Measurements from ENCODE around the gene IFT43.
A peak's percentile ranks its signal among the peaks of the same experiment; 100 is the strongest.

Gene IFT43

DNA sequence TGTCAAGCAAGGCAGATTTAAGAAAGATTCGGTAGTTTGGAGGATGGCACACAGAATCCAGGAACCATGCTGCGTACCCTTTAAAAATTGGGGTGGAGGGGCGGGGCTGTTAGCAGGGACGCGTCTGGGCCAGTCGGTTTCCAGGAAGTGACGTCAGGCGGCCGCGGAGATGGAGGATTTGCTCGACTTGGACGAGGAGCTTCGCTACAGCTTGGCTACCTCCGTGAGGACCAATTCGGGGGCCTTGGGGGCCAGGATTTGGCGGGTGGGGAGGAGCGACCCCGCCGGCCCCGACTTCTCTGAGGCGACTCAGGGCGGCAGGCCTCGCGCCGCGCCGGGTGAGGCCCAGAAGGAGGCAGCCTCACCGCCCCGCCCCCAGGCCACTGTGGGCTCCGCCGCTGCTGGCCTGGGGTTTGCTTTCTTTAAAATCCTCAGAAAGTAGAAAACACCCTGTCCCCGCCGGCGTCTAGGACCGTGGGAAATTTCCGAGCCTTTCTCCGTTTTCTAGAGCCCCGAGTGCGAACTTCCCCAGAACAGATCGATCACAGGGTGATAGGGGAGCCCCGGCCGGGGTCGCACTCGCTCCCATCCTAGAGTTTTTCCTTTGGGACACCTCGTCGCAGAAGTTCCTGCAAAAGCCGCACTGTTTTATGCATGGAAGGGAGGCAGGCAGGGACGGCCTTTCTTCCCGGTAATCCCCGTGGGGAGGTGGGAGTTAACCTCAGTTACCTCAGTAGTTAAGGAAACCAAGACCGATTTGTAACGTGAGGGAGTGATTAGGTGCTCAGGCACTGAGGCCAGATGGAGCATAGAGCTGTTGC is at the start of gene IFT43:
TSS of gene IFT43 (plus strand) at position 146 of the 821 bp plus-strand sequence. CDS start at position 170, 24 bp downstream.
- peak within 1 kb of the TSS; percentile 87 for H3K27ac Mint-ChIP-seq (ENCODE audit: low read depth)

DNA sequence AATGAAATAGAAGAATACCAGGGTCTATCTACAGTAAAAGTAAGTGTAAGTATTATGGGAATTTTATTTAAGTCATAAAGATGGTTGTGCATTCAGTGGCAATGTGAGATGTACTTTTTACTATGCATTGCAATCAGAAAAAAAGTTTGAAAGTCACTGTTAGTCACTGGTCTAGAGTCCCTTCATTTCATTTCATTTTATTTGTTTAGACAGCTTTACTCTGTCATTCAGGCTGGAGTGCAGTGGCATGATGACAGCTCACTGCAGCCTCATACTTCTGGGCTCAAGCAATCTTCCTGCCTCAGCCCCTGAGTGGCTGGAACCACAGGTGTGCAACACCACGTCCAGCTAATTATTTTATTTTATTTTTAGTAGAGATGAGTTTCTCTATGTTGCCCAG is 46.4 kb upstream of the IFT43 start:
- H3K9me3 Mint-ChIP-seq: no peaks in the 10 kb centered on the region
- no peaks in the 10 kb centered on the region for H3K4me1 Mint-ChIP-seq
- no peak overlapping the region for H3K4me3 Mint-ChIP-seq
- peaks cover 2% of the 10 kb centered on the region for H3K36me3 Mint-ChIP-seq (ENCODE audit: insufficient read depth)
- DNase-seq (ENCODE audit: low spot score in 2 of 2): no peak
- no peaks in the 10 kb centered on the region for H3K27me3 Mint-ChIP-seq
- ATAC-seq (replicated peaks; ENCODE audit: extremely low read depth, poor library complexity, severe bottlenecking): no peak
- H3K27ac Mint-ChIP-seq (ENCODE audit: low read depth): no peak overlapping the region

More for the DNA sequence above, at the start of gene IFT43:
- Mint-ChIP-seq H3K27me3 (no peaks in the 10 kb centered on the region), H3K4me3 (peak within 1 kb of the TSS; percentile 89), H3K36me3 (ENCODE audit: insufficient read depth) (peaks cover 13% of the 10 kb centered on the region), H3K9me3 (no peaks in the 10 kb centered on the region), H3K4me1 (peaks cover 30% of the 10 kb centered on the region)
- ATAC-seq (replicated peaks; ENCODE audit: extremely low read depth, poor library complexity, severe bottlenecking) (peak; percentile 77), DNase-seq (ENCODE audit: low spot score in 2 of 2) (peak; percentile 84 to 88)

DNA sequence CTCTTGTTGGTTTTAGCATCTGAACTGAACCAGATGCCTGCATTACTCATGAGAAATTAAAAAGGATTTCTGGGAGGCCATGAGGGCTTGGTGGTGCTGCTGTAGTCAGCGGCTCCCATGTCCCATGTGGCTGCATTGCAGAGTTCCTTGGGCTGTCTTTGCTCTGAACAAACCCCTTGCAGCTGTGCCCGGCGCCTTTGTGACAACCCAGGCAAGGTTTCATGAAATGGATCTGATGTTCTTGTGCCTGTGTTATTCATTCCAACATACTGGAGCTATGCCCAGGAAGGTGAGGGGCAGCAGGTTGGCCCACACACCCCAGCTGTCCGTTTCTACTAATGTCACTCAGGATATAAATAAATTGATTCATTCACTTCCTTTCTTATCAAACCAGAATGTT is 44.5 kb upstream of the IFT43 start:
- H3K27ac Mint-ChIP-seq (ENCODE audit: low read depth): no peak overlapping the region

DNA sequence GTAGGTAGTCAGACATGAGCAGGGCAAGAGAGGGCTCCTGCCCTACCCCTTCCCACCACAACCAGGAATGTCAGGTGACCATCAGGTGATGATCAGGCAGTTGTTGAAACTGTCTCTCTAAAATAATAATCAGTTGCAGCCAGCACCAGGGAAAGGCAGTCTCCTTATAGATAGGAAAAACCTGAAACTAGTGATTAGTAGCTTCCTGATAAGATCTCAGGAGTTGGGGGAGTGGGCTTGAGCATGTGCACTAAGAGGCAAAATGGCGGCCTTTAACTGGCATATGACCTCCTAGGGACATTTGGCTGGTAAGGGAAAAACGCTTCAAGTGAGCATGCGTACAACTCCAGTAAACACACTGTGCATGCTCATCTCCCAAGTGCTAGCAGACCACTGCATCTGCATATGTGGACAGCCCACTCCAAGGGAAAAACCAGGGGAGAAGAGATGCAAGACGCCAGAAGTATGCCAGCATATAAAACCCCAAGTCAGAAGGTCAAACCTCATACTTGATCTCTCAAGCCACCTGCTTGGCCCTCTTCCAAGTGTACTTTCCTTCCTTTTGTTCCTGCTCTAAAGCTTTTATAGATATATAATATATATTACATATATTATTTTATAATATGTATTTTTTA is 40.8 kb upstream of the IFT43 start:
- Mint-ChIP-seq H3K9me3 (no peaks in the 10 kb centered on the region), H3K4me1 (no peaks in the 10 kb centered on the region), H3K36me3 (ENCODE audit: insufficient read depth) (no peaks in the 10 kb centered on the region), H3K27ac (ENCODE audit: low read depth) (no peak overlapping the region), H3K27me3 (no peaks in the 10 kb centered on the region), H3K4me3 (no peak overlapping the region)
- ATAC-seq (replicated peaks; ENCODE audit: extremely low read depth, poor library complexity, severe bottlenecking) (no peak), DNase-seq (ENCODE audit: low spot score in 2 of 2) (no peak)

More for the DNA sequence above, 44.5 kb upstream of the IFT43 start:
- Mint-ChIP-seq H3K9me3 (no peaks in the 10 kb centered on the region), H3K4me1 (no peaks in the 10 kb centered on the region), H3K4me3 (no peak overlapping the region), H3K27me3 (no peaks in the 10 kb centered on the region), H3K36me3 (ENCODE audit: insufficient read depth) (peaks cover 2% of the 10 kb centered on the region)
- DNase-seq (ENCODE audit: low spot score in 2 of 2) (no peak), ATAC-seq (replicated peaks; ENCODE audit: extremely low read depth, poor library complexity, severe bottlenecking) (no peak)

DNA sequence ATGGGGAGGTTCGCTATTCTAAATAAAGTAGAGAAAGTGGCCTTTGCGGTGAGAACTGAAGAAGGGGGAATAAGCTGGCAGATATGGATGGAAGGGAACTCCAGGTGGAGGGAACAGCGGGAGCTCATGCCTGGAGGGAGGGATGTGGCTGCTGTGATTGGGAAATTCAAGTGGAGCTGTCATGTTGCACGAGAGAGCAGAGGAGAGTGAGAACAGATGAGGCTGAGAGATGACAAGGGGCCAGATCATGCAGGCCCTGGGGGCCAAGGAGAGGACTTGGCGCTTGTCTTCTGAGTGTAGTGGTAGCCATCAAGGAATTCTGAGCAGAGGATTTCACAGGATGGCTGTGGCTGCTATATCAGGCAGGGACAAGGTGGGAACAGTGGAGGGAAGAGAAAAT is 38.8 kb upstream of the IFT43 start:
- Mint-ChIP-seq H3K27me3 (no peaks in the 10 kb centered on the region), H3K4me3 (no peak overlapping the region), H3K27ac (ENCODE audit: low read depth) (no peak overlapping the region), H3K4me1 (no peaks in the 10 kb centered on the region), H3K9me3 (no peaks in the 10 kb centered on the region), H3K36me3 (ENCODE audit: insufficient read depth) (no peaks in the 10 kb centered on the region)
- ATAC-seq (replicated peaks; ENCODE audit: extremely low read depth, poor library complexity, severe bottlenecking): no peak
- DNase-seq (ENCODE audit: low spot score in 2 of 2): no peak

DNA sequence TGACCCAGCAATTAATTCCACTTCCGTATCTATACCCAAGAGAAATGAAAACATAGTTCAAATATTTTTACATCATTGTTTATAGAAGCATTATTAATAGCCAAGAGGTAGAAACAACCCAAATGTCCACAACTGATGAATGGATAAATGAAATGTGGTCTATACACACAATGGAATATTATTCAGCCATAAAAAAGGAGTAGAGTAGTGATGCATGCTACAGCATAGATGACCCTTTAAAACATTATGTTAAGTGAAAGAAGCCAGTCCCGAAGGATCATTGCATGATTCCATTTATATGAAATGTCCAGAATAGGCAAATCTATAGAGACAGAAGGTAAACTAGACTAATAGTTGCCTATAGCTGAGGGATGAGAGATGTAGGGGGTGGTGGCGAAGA is 33.1 kb upstream of the IFT43 start:
- H3K4me1 Mint-ChIP-seq: no peaks in the 10 kb centered on the region
- H3K27me3 Mint-ChIP-seq: no peaks in the 10 kb centered on the region
- H3K4me3 Mint-ChIP-seq: no peak overlapping the region
- H3K27ac Mint-ChIP-seq (ENCODE audit: low read depth): no peak overlapping the region
- no peaks in the 10 kb centered on the region for H3K36me3 Mint-ChIP-seq (ENCODE audit: insufficient read depth)
- no peak for DNase-seq (ENCODE audit: low spot score in 2 of 2)
- no peaks in the 10 kb centered on the region for H3K9me3 Mint-ChIP-seq
- ATAC-seq (replicated peaks; ENCODE audit: extremely low read depth, poor library complexity, severe bottlenecking): no peak

DNA sequence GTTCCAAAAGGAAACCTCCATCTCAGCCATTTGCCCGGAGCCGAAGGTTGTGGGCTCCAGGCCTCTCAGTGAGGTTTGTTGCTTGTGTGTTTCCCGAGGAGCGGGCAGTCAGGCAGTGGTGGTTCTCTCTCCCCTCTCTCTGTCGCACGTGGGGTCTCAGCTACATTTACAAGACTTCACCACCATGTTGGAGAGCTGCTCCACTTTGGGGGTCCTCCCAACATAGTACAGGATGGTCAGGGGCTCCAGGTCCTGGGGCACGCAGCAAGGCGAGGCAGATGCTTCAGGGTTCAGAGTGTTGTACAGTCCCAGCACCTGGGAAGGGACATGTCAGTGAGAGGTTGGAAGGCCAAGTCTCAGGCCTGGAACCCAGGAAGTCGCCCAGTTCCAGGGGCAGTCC is 26.5 kb upstream of the IFT43 start:
- peaks cover 3% of the 10 kb centered on the region for H3K36me3 Mint-ChIP-seq (ENCODE audit: insufficient read depth)
- no peaks in the 10 kb centered on the region for H3K9me3 Mint-ChIP-seq
- H3K27ac Mint-ChIP-seq (ENCODE audit: low read depth): no peak overlapping the region
- ATAC-seq (replicated peaks; ENCODE audit: extremely low read depth, poor library complexity, severe bottlenecking) (no peak), DNase-seq (ENCODE audit: low spot score in 2 of 2) (no peak)
- H3K4me3 Mint-ChIP-seq: no peak overlapping the region
- H3K27me3 Mint-ChIP-seq: no peaks in the 10 kb centered on the region
- H3K4me1 Mint-ChIP-seq: no peaks in the 10 kb centered on the region

DNA sequence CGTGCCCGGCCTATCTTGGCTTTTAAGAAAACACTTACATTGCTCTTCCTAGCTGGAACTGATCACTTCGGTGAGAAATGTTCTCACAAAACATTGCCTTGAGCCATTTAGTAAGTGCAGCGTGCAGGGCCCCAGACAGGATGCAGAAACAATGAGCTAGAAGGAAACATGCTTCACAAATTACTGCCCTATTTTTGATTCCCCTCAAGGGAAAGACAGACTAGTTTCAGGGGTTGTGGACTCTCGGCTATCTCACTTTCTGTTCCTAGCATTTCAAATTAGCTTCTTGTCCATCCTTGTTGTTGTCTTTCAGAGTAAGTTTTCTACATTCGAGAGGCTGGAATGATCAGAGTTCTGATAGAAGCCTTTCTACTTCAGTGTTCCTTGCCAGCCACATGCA is 25.3 kb upstream of the IFT43 start:
- Mint-ChIP-seq H3K27me3 (no peaks in the 10 kb centered on the region), H3K27ac (ENCODE audit: low read depth) (no peak overlapping the region), H3K36me3 (ENCODE audit: insufficient read depth) (peaks cover 3% of the 10 kb centered on the region), H3K9me3 (no peaks in the 10 kb centered on the region), H3K4me1 (no peaks in the 10 kb centered on the region), H3K4me3 (no peak overlapping the region)
- DNase-seq (ENCODE audit: low spot score in 2 of 2) (no peak), ATAC-seq (replicated peaks; ENCODE audit: extremely low read depth, poor library complexity, severe bottlenecking) (no peak)

DNA sequence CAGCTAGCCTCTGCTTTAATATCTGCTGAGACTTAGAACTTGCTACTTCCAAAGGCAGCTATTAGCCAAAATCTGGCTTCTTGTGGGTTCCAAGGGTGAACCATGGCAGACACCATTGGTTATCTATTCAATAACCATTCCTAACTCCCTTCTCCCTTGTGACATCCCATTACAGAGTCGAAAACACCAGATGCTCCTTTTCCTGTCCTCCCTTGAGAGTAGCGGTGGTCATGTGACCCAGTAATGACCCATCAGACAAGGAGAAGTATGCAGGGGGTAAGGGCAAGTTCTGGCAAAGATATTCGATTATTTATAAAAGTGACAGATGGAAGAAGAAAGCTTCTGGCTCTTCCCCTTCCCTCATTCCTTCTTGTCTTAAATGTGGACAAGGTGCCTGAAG is 23.9 kb upstream of the IFT43 start:
- Mint-ChIP-seq H3K4me3 (no peak overlapping the region), H3K27ac (ENCODE audit: low read depth) (no peak overlapping the region)
- ATAC-seq (replicated peaks; ENCODE audit: extremely low read depth, poor library complexity, severe bottlenecking): no peak

DNA sequence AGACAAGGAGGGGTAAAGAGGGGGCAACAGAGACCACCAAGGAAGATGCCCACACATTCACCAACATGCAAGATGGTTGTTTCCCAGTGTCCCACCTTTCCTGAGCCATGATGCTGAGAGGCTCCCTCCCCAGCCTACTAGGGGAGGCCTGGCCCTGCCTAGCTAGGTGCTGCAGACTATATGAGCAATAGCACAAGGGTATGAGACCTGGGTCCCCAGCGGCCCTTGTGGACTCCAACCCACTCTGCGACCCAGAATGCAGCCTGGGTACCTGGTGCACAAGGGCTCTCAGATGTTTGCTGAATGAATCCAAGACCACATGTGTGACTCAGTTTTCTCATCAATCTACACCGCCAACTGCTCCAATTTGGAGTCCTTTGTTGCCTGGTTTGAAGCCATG is 17.7 kb upstream of the IFT43 start:
- Mint-ChIP-seq H3K27me3 (no peaks in the 10 kb centered on the region), H3K36me3 (ENCODE audit: insufficient read depth) (no peaks in the 10 kb centered on the region), H3K4me3 (no peak overlapping the region), H3K27ac (ENCODE audit: low read depth) (no peak overlapping the region), H3K4me1 (no peaks in the 10 kb centered on the region), H3K9me3 (no peaks in the 10 kb centered on the region)
- DNase-seq (ENCODE audit: low spot score in 2 of 2) (no peak), ATAC-seq (replicated peaks; ENCODE audit: extremely low read depth, poor library complexity, severe bottlenecking) (no peak)

More for the DNA sequence above, 23.9 kb upstream of the IFT43 start:
- Mint-ChIP-seq H3K4me1 (no peaks in the 10 kb centered on the region), H3K36me3 (ENCODE audit: insufficient read depth) (peaks cover 3% of the 10 kb centered on the region), H3K27me3 (no peaks in the 10 kb centered on the region), H3K9me3 (no peaks in the 10 kb centered on the region)
- DNase-seq (ENCODE audit: low spot score in 2 of 2): no peak

DNA sequence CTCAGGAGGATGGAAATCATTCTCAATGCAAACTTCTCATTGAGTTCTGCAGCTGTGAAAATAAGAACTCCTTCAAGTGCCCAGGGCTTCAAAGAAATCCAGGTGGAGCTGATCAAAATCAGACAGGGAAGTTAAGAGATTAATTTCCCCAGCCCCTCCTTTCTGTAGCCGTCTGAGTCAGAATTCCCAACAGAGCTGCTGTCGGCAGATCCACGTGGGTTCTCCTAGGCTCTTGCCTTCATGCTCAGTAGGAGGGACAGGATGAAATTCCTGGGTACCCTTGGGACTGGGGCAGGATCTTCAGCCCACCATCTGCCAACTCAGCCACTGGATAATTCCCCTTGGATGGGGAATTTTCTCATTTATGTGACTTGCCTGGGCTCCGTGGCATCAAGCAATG is 17.1 kb upstream of the IFT43 start:
- Mint-ChIP-seq H3K4me3 (no peak overlapping the region), H3K27ac (ENCODE audit: low read depth) (no peak overlapping the region), H3K27me3 (no peaks in the 10 kb centered on the region), H3K36me3 (ENCODE audit: insufficient read depth) (no peaks in the 10 kb centered on the region), H3K4me1 (no peaks in the 10 kb centered on the region), H3K9me3 (no peaks in the 10 kb centered on the region)
- ATAC-seq (replicated peaks; ENCODE audit: extremely low read depth, poor library complexity, severe bottlenecking) (no peak), DNase-seq (ENCODE audit: low spot score in 2 of 2) (no peak)

DNA sequence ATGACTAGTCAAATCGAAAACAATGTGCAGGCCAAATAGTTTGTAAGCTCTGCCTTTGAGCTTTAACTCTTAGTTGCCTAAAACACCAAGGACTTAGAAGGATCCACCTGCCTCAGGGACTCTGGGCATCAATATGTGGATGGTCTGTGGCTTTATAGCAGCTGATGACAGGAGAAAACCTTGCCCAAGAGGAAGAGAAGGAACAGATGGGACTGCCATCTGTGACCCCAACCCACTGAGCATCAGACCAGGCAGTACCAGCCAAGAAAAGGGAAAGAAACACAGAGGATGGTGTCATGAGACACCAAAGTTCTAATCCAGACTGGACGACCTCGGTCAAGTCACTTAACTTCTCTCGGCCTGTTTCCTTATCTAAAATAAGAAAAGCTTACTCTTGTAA is 16.4 kb upstream of the IFT43 start:
- ATAC-seq (replicated peaks; ENCODE audit: extremely low read depth, poor library complexity, severe bottlenecking): no peak
- no peaks in the 10 kb centered on the region for H3K36me3 Mint-ChIP-seq (ENCODE audit: insufficient read depth)
- no peak overlapping the region for H3K4me3 Mint-ChIP-seq

DNA sequence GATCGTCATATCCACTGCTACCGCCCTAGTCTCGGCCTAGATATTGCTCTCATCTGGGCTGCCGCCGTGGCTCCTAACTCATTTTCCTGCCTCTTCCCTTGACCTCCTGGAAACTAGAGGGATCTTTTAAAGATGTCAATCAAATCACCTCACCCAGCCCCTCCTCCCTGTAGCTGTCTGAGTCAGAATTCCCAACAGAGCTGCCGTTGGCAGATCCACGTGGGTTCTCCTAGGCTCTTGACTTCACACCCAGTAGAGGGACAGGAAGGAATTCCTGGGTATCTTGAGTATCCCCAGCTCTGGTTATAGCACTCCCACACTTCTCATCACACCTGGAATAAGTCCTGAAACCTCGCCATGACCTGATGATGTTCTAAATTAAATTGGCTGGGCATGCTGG is 15.7 kb upstream of the IFT43 start:
- ATAC-seq (replicated peaks; ENCODE audit: extremely low read depth, poor library complexity, severe bottlenecking) (no peak), DNase-seq (ENCODE audit: low spot score in 2 of 2) (no peak)
- Mint-ChIP-seq H3K36me3 (ENCODE audit: insufficient read depth) (no peaks in the 10 kb centered on the region), H3K4me3 (no peak overlapping the region), H3K4me1 (no peaks in the 10 kb centered on the region), H3K27me3 (no peaks in the 10 kb centered on the region), H3K27ac (ENCODE audit: low read depth) (no peak overlapping the region), H3K9me3 (no peaks in the 10 kb centered on the region)

More for the DNA sequence above, 16.4 kb upstream of the IFT43 start:
- no peaks in the 10 kb centered on the region for H3K4me1 Mint-ChIP-seq
- no peak overlapping the region for H3K27ac Mint-ChIP-seq (ENCODE audit: low read depth)
- no peak for DNase-seq (ENCODE audit: low spot score in 2 of 2)
- H3K9me3 Mint-ChIP-seq: no peaks in the 10 kb centered on the region
- H3K27me3 Mint-ChIP-seq: no peaks in the 10 kb centered on the region

Data from central memory CD8-positive, alpha-beta T cell (primary cell).